ENCODE data around the gene PLEKHA5.

Gene PLEKHA5

GRCh38 chr12:19150273-19150900, 20.9 kb downstream of the PLEKHA5 start:
- Histone ChIP-seq H3K27ac (no peak overlapping the region), H3K36me3 (peaks cover 34% of the 10 kb centered on the region), H3K27me3 (ENCODE audit: insufficient read depth, low read depth, severe bottlenecking) (no peaks in the 10 kb centered on the region), H3K4me3 (ENCODE audit: low read depth, low read length) (no peak overlapping the region), H3K9me3 (ENCODE audit: severe bottlenecking) (no peaks in the 10 kb centered on the region)
- no peak for TF ChIP-seq CTCF (IDR thresholded peaks at IDR 0.05; ENCODE audit: low read depth, low read length)
- no peak for DNase-seq

- no peak overlapping the region for H3K4me3 ChIP-seq (ENCODE audit: low read depth, low read length)
- no peak for TF ChIP-seq CTCF (IDR thresholded peaks at IDR 0.05; ENCODE audit: low read depth, low read length)
- no peak for DNase-seq
- peaks cover 34% of the 10 kb centered on the region for H3K36me3 ChIP-seq
- H3K9me3 ChIP-seq (ENCODE audit: severe bottlenecking), result no peaks in the 10 kb centered on the region
- H3K27me3 ChIP-seq (ENCODE audit: insufficient read depth, low read depth, severe bottlenecking), result no peaks in the 10 kb centered on the region
- no peak overlapping the region for H3K27ac ChIP-seq
Observed at GRCh38 chr12:19151298-19151697, 21.8 kb downstream of the PLEKHA5 start.

- no peak for TF ChIP-seq CTCF (IDR thresholded peaks at IDR 0.05; ENCODE audit: low read depth, low read length)
- Histone ChIP-seq H3K27ac (no peak overlapping the region), H3K36me3 (peaks cover 25% of the 10 kb centered on the region), H3K9me3 (ENCODE audit: severe bottlenecking) (no peaks in the 10 kb centered on the region), H3K4me3 (ENCODE audit: low read depth, low read length) (no peak overlapping the region), H3K27me3 (ENCODE audit: insufficient read depth, low read depth, severe bottlenecking) (no peaks in the 10 kb centered on the region)
- no peak for DNase-seq
Observed at GRCh38 chr12:19153396-19153795, 23.9 kb downstream of the PLEKHA5 start.

GRCh38 chr12:19154686-19155085, 25.2 kb downstream of the PLEKHA5 start:
- no peaks in the 10 kb centered on the region for H3K27me3 ChIP-seq (ENCODE audit: insufficient read depth, low read depth, severe bottlenecking)
- H3K4me3 ChIP-seq (ENCODE audit: low read depth, low read length), result no peak overlapping the region
- H3K36me3 ChIP-seq, result peaks cover 14% of the 10 kb centered on the region
- H3K27ac ChIP-seq, result no peak overlapping the region
- H3K9me3 ChIP-seq (ENCODE audit: severe bottlenecking), result no peaks in the 10 kb centered on the region
- TF ChIP-seq CTCF (IDR thresholded peaks at IDR 0.05; ENCODE audit: low read depth, low read length), result no peak
- DNase-seq, result no peak

GRCh38 chr12:19155981-19156734, 26.6 kb downstream of the PLEKHA5 start:
- no peaks in the 10 kb centered on the region for H3K27me3 ChIP-seq (ENCODE audit: insufficient read depth, low read depth, severe bottlenecking)
- H3K4me3 ChIP-seq (ENCODE audit: low read depth, low read length), result no peak overlapping the region
- H3K27ac ChIP-seq, result no peak overlapping the region
- TF ChIP-seq CTCF (IDR thresholded peaks at IDR 0.05; ENCODE audit: low read depth, low read length), result no peak
- no peaks in the 10 kb centered on the region for H3K9me3 ChIP-seq (ENCODE audit: severe bottlenecking)
- DNase-seq, result no peak
- peaks cover 6% of the 10 kb centered on the region; the same call in 1 of the 2 replicates for H3K36me3 ChIP-seq
